H1 (cell line): Measurements from ENCODE around the gene BRD7.

ENCODE experiments used
- BCL11A ChIP-seq, 2 experiments: IDR thresholded peaks; one replicate each; pipeline ENCODE4 v1.6.1; 2011; ENCODE audit warnings: low read depth in 2 of 2, low read length in 2 of 2, mild to moderate bottlenecking in 2 of 2
- CHD2 ChIP-seq: IDR thresholded peaks from 2 replicates; pipeline ENCODE4 v1.6.1; 2012; ENCODE audit warnings: low read length, improper control_type of control experiment
- HDAC6 ChIP-seq: IDR thresholded peaks from one replicate; pipeline ENCODE4 v1.7.1; 2012; ENCODE audit warnings: low read depth, mild to moderate bottlenecking, inconsistent platforms, low read length, moderate library complexity
- POLR2A ChIP-seq, 2 experiments: IDR thresholded peaks; 1 replicate in 1 of 2; 2 replicates in 1 of 2; pipeline ENCODE4 v1.6.1; 2011; ENCODE audit warnings: low read depth in 2 of 2, low read length in 2 of 2, mild to moderate bottlenecking in 2 of 2; ENCODE audit errors: control extremely low read depth in 1 of 2
- TF ChIP-seq, protein P1 (sequence below): IDR thresholded peaks from 2 replicates; pipeline ENCODE4 v1.6.1; 2012; ENCODE audit warnings: inconsistent platforms
- TF ChIP-seq, protein P2 (sequence below), 3 experiments: IDR thresholded peaks; 1 replicate in 2 of 3; 2 replicates in 1 of 3; pipeline versions ENCODE4 v1.5.1 to v1.6.1; 2011; ENCODE audit warnings: low read length in 3 of 3, mild to moderate bottlenecking in 3 of 3, inconsistent platforms in 2 of 3, low read depth in 1 of 3, moderate library complexity in 1 of 3; ENCODE audit not compliant: insufficient read depth in 1 of 3; ENCODE audit errors: control extremely low read depth in 1 of 3

DNA sequence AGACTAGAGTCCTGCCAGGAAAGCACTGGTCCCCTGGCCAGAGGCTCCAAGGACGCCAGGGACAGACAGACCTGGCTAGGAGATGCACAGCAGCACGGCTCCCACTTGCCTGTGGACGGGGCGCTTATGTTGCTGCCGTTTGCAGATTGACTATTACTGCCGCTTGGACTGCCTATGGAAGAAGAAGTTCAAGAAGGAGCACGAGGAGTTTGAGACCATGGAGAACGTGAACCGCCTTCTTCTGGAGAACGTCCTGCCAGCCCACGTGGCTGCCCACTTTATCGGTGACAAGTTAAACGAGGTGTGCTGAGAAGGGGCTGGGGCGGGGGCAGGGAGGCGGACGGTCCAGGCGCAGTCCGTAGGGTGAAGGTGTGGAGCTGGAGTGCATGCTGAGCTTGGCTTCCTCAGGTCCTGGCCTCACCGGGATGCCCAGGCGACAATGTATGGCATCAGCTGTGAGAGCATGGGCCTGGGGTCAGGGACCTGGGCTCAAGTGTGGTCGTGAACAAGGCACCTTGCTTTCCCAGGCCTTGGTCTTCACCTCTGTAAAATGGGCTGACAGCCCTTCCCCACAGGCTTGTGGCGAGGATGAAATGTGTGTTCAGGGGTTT lies 56.8 kb downstream of the BRD7 start:
- TF ChIP-seq POLR2A (IDR thresholded peaks at IDR 0.05; ENCODE audit: control extremely low read depth in 1 of 2, low read depth in 2 of 2, low read length in 2 of 2) = no peak; a peak in 1 of 3 replicates
- TF ChIP-seq, protein P1, sequence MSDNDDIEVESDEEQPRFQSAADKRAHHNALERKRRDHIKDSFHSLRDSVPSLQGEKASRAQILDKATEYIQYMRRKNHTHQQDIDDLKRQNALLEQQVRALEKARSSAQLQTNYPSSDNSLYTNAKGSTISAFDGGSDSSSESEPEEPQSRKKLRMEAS = no peak
- TF ChIP-seq HDAC6 = no peak
- TF ChIP-seq, protein P2, sequence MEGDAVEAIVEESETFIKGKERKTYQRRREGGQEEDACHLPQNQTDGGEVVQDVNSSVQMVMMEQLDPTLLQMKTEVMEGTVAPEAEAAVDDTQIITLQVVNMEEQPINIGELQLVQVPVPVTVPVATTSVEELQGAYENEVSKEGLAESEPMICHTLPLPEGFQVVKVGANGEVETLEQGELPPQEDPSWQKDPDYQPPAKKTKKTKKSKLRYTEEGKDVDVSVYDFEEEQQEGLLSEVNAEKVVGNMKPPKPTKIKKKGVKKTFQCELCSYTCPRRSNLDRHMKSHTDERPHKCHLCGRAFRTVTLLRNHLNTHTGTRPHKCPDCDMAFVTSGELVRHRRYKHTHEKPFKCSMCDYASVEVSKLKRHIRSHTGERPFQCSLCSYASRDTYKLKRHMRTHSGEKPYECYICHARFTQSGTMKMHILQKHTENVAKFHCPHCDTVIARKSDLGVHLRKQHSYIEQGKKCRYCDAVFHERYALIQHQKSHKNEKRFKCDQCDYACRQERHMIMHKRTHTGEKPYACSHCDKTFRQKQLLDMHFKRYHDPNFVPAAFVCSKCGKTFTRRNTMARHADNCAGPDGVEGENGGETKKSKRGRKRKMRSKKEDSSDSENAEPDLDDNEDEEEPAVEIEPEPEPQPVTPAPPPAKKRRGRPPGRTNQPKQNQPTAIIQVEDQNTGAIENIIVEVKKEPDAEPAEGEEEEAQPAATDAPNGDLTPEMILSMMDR (IDR thresholded peaks at IDR 0.05; ENCODE audit: control extremely low read depth in 1 of 3, insufficient read depth in 1 of 3, low read depth in 1 of 3, low read length in 3 of 3) = no peak
- no peak for TF ChIP-seq CHD2
- no peak for TF ChIP-seq BCL11A (IDR thresholded peaks at IDR 0.05; ENCODE audit: low read depth in 2 of 2, low read length in 2 of 2)
